NCI-H1105 (cell line): ENCODE measurements around the gene DENND11.
"Not testable (repeated sequence)": the region's sequence is repeated elsewhere in the genome, so short reads cannot be mapped to it uniquely, and the experiment has no call there.

Experiments
- DNase-seq: peaks from one replicate; lab custom pipeline; 2025; lab: John Stamatoyannopoulos, UW

DENND11 gene

DNA sequence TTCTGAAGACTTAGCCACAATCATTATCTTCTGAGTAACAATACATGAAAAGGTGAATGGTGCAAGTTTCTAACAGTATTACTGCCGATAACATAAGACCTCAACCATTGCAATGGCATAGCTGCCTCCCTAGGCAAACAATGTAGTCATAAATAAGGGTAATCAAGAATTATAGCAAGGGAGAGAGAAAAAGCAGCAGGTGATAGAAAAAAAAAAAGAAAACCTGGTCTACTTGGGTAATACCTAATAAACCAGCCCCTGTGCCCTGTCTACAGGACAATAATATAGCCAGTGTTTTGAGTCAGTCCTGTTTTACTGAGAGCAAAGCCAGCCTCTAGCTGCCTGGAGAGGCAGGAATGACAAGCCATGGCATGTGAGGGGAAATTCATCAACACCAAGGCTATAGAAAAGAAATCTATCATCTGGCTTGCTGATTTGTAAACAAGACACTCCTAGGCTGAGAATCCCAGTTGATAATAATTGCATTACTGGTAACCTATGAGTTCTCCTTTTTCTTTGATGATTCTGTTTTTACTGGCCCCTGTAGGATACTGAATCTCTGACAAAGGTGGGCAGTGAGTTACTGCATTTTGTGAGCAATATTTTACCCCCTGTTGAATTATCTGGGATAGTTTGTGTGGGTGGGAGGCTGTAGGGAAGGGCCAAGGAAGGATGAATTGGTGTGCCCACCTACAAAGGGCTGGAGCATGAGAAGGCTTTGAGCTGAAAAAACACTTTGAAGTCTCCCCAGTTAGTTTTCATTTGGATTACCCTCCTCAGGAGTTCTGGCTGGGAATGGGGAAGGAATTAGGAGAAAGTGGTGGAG is 4.5 kb upstream of the DENND11 start:
- peak; percentile 54 for DNase-seq

DNA sequence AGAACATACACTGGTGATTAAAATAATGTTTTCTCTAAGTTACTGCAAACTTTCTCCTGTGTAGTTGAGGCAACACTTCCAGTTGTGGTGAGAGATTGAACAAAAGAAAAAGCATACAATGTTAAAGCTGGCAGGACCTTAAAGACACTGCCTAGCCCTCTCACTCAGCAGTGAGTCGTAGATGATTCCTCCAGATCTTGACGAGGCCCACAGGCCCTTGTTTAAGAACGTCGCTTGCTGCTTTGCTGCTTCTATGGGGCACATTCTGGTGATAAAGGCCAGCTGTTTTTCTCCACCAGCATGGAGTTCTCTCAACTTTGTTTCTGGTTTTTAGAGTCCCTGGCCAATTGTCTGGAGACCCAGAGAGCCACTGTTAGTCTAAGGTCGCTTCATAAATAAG is 2.8 kb upstream of the DENND11 start:
- DNase-seq, result no peak

GRCh38 chr7:141704112-141704511 is 2.1 kb upstream of the DENND11 start:
- DNase-seq, result no peak

DNA sequence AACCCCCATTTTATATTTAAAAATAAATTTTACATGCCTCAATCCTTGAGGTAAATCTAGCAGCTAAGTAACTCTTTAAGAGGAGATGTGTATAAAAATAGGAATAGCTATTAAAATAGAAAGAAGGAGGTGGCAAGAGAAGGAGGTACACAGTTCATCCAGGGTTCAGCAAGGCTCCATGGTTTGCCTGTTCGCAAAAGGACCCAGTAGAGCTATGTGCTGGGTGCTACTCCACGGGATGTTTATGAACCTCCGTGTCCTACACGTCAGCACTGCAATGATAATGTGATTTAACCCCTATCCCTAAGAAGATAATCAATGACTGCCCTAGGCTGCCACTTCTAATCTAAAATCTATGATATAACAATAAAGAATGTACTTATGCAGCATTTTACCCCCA is 926 bp upstream of the DENND11 start:
- DNase-seq, result no peak

DNA sequence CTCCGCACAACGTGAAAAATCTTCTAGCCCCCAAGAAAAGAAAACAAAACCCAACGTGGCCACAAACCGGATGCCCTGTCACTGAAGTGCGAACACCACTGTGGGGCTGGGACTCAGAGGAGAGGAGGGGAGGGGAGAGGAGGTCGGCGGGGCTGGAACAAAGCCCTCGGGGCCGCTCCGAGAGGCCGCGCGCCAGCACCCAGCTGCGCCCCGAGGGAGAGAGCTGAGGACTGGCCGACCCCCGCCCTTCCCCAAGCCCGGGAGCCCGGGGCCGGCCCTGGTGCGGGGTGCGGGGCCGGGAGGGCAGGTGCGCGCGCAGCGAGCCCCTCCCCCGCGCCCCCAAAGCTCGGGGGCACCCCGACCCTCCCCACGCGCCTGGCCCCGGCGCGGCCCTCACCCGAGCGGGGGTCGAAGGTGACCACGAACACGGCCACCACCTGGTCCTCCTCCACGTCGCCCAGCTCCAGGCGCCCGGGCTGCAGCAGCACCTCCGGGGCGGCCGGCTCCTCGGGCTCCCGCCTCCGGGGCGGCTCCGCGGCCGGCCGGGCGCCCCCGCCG is 398 bp downstream of the DENND11 start:
- peak; percentile 44 for DNase-seq

- DNase-seq, result no peak
Measured at GRCh38 chr7:141700848-141701371, 1.1 kb downstream of the DENND11 start.

DNA sequence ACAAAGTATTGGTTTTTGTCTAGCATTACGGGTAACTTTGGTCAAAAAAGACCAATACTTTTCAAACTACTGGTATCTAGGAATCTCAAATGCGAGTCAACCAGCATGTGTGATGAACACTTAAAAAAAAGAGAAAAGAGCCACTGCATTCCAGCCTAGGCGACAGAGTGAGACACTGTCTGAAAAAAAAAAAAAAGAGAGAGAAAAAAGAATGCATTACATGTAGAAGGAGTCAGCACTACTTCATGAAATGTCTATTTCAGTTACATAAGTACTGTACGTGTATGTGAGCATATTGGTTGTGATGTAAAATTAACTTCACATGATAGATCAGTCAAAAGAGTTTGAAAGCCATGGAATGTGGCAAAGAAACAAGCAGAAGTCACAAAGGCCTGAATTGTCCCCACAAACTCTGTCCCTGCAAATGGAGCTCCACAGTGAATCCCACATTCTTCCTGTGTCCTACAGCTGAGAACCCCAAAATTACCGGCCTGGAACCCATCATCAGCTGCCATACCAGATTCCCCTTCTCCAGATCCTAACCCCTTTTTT is 1.6 kb downstream of the DENND11 start:
- DNase-seq, result no peak

DNA sequence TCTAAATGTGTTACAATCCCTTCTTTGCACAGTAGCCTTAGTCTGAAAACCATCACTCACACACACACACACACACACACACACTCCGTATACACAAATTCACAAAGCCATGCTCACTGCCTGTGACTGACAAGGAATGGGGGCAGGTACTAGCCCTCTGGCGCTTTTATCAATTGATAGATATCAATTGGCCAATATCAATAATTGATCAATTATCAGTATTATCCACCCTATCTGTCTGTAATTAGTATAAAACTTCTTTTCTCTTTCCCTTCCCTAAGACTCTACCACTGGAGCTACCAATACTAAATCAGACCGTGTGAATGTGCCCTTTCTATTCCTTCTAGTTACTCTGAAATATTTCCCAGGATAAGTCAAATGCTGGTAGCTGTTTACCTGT is 2.1 kb downstream of the DENND11 start:
- DNase-seq, result no peak

DNA sequence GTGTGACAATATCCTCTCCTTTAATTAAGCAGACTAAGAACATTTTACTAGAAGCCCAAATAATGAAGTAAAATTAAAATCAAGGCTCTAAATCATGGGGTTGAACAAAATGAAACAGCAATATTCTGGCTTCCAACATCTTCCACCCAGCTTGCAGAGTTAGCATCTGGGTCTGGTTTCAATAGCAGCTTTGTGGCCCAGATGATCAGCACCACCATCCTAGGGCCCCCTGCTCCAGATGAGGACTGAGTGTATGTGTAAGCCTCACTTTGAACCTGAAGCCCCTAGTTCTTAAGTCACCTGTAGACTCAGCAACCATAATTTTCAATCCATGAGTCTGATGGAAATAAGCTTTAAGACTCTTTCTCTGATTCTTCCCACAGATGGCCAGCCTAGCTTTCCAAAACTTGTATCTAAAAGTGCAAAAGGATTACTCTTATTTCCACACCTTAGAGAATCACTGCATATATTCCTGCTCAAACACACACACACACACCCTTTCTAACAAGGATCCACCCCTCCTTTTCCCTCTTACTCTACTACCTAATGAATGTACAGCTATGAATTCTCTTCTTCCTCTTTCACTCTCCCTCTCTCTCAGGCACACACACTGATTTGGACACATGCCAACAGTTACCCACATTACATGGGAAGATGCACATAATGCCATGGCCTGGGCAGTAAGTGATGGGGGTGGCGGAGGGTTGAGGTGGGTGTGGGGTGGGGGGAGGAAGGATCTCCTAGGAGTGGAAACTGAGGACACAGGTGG is 3.5 kb downstream of the DENND11 start:
- DNase-seq, result no peak

- no peak for DNase-seq
Measured at GRCh38 chr7:141697211-141697871, 4.6 kb downstream of the DENND11 start.

- no peak for DNase-seq
Measured at GRCh38 chr7:141696348-141696747, 5.6 kb downstream of the DENND11 start.

DNA sequence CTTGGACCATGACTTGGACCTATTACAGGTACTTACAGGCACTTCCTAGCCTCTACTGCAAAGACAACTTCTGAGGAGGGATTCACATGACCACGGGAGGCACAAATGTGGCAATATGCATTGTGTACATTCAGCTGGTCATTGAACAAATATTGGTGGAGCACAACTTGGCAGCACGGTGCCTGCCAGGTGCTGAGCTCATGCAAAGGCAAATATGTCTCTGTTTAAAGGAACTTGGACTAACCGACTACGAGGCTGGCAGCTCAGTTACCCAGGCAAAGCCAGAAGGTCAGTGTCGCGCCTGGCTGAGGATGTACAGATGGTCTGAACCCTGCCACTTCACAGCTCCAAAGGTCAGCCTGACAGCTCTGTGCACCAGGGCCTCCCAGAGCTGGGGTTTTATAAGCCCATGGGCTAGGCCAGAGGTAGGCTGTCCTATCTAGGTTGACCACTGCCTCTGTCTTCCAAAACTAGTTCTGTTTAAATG is 6.1 kb downstream of the DENND11 start:
- no peak for DNase-seq

- DNase-seq, result no peak
Measured at GRCh38 chr7:141693082-141693481, 8.9 kb downstream of the DENND11 start.

DNA sequence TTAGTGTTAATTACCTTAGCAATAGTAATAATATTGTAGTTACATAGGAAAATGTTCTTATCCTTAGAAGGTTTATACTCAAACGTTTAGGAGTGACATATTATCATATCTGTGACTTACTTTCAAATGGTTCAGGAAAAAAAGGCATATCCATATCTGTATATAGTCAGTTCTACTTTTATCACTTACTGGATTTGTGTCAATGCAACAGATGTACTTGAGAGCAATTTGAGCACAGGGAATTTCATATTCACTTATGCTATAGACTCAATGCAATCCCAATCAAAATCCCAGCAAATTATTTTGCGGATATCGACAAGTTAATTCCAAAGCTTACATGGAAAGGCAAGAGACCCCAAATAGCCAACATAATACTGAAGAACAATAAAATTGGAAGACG is 10.0 kb downstream of the DENND11 start:
- no peak for DNase-seq

DNA sequence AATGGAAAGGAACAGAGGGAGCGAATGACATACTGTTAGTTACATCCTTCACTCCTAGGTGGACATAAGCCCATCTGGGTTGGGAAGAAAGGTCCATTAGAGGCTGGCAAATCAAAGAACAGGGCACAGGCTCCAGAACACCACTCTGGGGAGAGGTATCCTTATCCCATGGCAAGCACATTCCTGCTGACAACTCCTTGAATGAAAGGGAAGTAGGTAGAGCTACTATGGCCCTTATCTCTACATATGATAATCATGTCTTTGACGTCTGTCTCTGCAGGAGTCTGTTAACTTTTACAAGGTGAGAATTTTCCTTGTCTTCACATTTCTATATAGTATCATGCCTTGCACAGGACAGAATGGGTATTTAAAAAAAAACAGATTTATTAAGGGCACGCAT is 10.4 kb downstream of the DENND11 start:
- no peak for DNase-seq

- not testable (repeated sequence) for DNase-seq
Measured at GRCh38 chr7:141689072-141689825, 12.7 kb downstream of the DENND11 start.

GRCh38 chr7:141688043-141688442 is 13.9 kb downstream of the DENND11 start:
- no peak for DNase-seq

- no peak for DNase-seq
Measured at GRCh38 chr7:141686670-141687069, 15.3 kb downstream of the DENND11 start.

DNA sequence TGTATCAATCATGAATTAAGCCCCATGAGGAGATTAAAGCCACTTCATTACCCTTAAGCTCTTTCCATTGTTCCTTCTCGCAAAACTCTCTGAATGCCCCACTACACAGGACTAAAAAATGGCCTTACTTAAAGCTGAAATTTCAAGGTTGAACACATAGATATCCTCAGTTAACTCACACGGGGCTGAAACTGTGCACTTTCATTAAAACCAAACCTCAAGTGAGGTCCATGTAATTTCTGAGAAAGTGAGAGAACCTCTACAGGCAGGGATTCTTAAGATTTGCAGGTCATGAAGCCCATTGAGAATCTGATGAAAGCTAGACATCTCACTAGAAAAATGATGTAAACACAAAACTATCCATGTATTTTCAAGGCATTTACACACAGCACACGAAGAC is 15.9 kb downstream of the DENND11 start:
- no peak for DNase-seq

DNA sequence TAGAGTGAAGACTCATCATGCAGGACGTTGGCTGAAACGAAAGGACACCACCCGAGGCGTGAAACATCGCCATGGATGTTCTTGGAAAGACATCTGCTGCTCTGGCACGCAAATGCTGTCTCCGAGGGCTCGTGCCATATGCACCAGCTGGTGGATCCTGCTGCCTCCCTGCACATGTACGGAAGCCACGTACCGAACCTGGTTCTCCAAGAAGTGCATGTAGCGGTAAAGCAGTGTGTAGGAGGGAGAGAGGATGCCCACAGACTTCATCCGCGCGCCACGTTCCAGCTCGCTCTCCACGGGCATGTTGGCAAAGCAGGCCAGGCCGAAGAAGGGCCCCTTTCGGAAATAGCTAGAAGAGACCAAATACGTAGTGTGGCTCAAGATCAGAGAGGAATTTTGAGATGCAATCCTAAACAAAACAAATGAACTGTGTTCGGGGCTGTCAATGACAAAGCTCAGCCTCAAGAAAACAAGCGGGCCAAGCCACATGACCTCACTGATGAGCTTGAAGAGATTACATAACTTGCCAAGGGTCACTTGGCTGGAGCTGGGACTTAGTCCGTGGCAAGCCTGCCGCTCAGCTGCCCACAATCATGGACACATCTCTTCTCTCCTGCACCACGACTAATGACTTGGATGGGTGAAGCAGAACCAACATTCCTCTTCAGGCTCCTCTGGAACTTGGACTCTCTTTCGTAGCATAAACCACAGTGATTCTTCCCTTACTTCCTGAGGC is 16.5 kb downstream of the DENND11 start:
- no peak for DNase-seq
